DMS114 treated with DMSO at 0.1 percent for 48 hours (cell line): Measurements from ENCODE around the gene CCNY.

Experiments
- DNase-seq: peaks from one replicate; lab custom pipeline; 2025; ENCODE audit not compliant: unreplicated experiment; lab: John Stamatoyannopoulos, UW

CCNY gene

GRCh38 chr10:35379226-35380137 lies 43.2 kb downstream of the CCNY start:
- no peak for DNase-seq

GRCh38 chr10:35382096-35382495 lies 45.8 kb downstream of the CCNY start:
- DNase-seq, result no peak

DNA sequence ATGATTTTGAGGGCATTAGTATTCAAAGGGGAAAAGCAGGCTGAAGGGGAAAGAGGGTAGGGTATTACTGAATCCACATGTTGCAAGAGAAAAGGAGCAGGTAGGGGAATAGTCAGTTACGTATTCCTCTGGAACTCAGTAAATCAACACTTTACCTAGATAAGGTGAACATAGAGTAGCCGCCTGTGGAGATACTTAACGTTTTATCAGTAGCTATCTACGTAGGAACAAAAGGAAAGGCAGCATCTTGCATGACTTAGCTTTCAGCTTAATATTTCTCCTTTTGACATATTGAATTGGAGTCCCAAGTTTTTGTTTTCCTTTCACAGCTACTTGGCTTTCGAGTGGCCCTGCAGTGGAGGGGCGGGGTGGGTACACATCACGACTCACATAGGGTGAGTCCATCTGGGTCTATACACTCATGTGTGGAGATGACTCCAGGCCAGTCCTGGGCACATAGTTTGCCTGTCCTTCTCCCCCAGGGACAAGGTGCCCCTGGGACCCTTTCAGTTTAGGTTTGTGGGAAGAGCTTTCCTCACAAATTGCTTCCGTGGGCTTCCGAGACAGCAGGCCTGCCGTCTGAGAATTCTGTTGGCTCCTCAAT lies 48.1 kb downstream of the CCNY start:
- no peak for DNase-seq

- no peak for DNase-seq
Measured at GRCh38 chr10:35386594-35387174, 50.4 kb downstream of the CCNY start.

DNA sequence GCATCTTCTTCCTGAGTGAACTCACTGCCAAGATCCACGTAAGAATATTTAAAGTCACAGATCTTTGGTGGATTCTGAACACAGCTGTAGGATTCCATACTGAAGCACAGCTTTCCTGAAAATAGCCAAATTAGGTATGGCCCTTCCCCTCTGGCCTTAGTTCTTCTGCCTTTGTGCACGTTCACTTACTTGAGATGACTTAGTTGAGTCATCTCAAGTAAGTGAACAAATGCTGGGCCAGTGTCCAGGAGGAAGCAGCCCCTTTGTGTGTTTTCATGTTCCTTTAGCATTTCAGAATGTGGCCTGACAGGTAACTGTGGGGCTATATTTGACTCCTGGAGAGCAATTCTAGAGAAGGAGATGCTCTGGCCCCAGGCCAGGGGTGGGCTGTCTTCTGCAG lies 51.5 kb downstream of the CCNY start:
- no peak for DNase-seq

- no peak for DNase-seq
Measured at GRCh38 chr10:35388197-35388596, 51.9 kb downstream of the CCNY start.

- no peak for DNase-seq
Measured at GRCh38 chr10:35388682-35389081, 52.4 kb downstream of the CCNY start.

DNA sequence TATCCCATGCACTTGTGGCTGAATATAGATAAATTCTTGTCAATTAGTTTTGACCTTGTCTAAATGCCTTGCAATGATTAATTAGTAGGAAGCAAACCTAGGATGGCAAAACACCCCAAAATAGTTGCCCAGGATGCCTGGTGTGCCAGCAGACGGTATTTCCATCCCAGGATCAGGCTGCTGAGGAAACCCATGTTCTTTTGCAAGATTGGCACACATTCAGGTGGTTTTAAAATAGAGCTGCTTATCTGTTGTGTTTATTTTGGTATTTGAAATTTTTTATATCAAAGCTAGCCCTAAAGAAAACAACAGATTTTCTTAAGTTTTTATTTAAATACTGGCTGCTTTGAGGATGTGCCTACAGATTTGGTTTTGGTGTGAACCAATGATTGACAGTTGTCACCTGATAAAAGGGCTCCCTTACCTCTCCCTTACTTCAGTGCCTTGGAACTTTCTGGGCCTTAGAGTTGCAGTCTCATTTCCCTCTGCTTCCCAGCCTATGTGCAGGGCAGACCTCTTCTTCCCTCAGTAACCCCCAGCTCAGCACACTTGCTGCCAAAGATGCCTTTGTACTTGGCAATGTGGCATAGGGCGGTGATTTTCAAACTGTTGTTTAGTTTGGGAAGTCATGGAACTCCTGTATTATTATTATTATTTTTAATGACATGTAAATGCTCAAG lies 54.0 kb downstream of the CCNY start:
- no peak for DNase-seq

DNA sequence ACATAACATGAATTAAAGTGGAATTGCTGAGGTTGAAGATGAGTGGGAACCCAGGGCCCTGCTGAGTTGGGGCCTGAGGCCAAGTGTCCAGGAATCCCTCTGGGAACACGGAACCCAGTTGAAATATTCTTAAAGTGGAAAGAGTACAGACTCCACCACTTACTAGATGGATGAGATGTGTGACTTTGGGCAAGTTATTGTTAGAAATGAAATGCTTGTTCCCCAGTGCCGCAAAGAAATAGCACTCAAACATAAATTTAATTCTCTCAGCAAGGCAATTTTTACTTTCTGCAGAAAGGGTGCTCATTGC lies 54.5 kb downstream of the CCNY start:
- DNase-seq, result no peak

- no peak for DNase-seq
Measured at GRCh38 chr10:35391153-35391953, 55.0 kb downstream of the CCNY start.

DNA sequence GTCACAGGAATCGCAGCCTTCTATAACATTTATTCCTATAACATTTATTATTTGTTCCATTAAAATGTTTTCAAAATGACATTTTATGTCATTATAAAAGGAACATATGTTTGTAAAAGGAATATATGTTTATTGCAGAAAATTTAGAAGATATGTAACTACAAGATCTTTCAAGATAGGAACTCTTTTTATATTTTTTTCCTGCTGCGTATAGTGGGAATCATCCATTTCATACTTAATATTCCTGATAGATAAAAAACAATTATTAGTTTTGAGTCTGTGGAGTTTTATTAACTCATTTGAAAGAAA lies 55.6 kb downstream of the CCNY start:
- no peak for DNase-seq

- DNase-seq, result no peak
Measured at GRCh38 chr10:35392482-35393228, 56.3 kb downstream of the CCNY start.

- DNase-seq, result no peak
Measured at GRCh38 chr10:35394411-35394851, 58.1 kb downstream of the CCNY start.

- DNase-seq, result no peak
Measured at GRCh38 chr10:35394934-35395333, 58.6 kb downstream of the CCNY start.

DNA sequence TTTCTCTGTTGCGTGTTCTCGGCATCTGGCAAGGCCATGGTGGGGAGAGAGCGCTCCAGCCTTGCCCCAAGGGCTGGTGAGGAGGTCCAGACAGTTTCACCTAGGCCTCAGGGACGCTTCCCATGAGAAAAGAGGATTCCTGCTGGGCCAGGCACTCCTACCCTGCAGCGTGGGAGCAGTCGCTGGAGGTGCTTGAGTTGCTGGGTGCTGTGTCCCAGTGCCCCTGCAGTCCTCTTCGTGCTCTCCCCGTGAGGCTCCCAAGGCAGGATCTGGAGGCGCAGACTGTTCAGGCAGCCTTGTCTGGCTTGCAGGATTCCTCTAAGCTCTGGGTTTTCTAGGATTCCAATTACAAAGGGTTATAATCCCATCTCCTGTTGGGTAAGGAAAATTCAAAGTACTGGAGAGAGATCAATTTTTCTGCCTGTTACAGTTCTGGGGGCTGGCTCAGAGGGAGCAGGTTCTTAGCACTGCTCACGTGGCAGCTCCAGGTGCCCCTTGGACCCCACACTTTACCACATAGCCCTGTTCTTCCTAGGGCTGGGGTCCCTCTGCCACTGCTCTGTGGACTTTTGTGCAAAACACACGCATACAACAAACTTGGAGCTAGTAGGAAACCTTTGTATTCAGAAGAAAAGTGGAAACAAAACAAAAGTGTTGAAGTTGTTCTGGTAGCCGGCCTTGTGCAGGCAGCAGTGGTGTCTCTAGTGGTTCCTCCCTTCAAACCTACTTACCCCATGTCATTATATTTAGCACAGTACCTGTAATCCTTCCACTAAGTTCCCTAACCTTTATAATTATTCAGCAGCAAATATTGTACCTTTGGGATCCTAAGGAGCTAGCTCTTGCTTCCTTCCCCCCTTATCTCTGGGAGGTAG lies 60.5 kb downstream of the CCNY start:
- no peak for DNase-seq

GRCh38 chr10:35397953-35398352 lies 61.6 kb downstream of the CCNY start:
- no peak for DNase-seq

DNA sequence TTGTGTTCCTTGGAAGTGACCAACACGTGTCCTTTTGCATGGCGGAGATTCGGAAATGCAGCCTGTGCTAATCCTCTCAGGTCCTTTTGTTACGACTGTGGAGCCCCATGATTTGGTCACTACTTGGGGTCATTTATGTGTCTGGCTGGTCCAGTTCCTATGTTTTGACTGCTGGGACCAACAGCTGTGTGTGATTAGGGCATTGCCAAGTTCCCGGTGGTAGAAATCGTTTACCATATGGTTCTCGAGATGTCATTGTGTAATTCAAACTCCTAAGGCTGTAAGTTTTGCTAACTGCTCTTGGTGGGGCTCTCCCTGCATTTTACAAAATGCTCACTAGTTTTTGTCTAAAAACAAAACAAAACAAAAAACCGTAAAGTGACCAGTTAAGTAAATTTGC lies 62.0 kb downstream of the CCNY start:
- no peak for DNase-seq

DNA sequence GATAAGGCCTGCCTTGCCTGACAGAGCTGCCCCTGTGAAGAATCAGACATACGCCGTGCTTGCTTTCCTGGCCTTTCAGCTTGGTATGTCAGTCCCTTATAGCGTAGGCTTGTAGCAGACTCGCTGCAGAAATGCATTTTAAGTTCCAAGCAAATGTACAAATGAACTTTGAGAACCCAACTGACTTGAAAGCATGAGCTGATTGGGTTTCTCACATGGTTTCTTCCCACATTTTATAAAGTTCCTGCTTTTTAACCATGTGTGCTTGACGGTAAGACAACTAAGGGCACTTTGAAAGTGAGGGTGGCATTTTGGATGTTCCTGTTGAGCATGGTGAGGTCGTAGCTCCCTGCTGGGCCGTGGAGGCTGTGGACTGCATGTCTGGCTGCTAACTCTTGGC lies 62.6 kb downstream of the CCNY start:
- DNase-seq, result no peak

GRCh38 chr10:35399414-35400009 lies 63.2 kb downstream of the CCNY start:
- DNase-seq, result no peak
